Panc1 (cell line): ENCODE results near the gene LYPD6B. TPM values are rescaled to one million over a fixed set of nuclear protein-coding genes. Genes with fewer than 3 reads are reported as not detected.

ENCODE experiments used
- ATAC-seq: fragments of 200-7000 bp; cut with Tn5 transposase; 2 replicates; pipeline ENCODE4 v1.9.1; 2020; ENCODE audit warnings: mild to moderate bottlenecking, moderate library complexity
- BruUV-seq: library from RNA; stranded (reverse); fragments of 400-500 nt; replicated peaks from 2 replicates; lab custom pipeline; 2021; lab: Mats Ljungman, UMichigan
- CTCF ChIA-PET: fragments of 300-600 bp; sonication (Branson Sonifier 250); formaldehyde crosslinking; loops from one replicate; lab custom pipeline; 2022; ENCODE audit warnings: antibody characterized with exemption; lab: Charles Lee
- POLR2A ChIA-PET: fragments of 300-600 bp; sonication (Branson Sonifier 250); formaldehyde crosslinking; loops from one replicate; lab custom pipeline; 2022; ENCODE audit warnings: antibody characterized with exemption; lab: Charles Lee
- DNase-seq: peaks from one replicate; pipeline ENCODE4 v3.0.0-alpha.2; 2010; ENCODE audit warnings: low read depth, low spot score
- H3K27ac ChIP-seq: 2 replicates; pipeline ENCODE4 v1.5.1; 2011; ENCODE audit warnings: mild to moderate bottlenecking, low read length, inconsistent platforms
- H3K27me3 ChIP-seq: fragments of 200-500 bp; sonication (Bioruptor generic); 2 replicates; pipeline ENCODE4 v1.6.0; 2014; ENCODE audit warnings: low read length, inconsistent platforms; ENCODE audit not compliant: control insufficient read depth, insufficient read depth
- H3K36me3 ChIP-seq: fragments of 200-500 bp; sonication (Bioruptor generic); 2 replicates; pipeline ENCODE4 v1.5.1; 2014; ENCODE audit warnings: inconsistent platforms, mild to moderate bottlenecking, low read length, moderate library complexity; ENCODE audit not compliant: control insufficient read depth, insufficient read depth
- H3K4me1 ChIP-seq: 2 replicates; pipeline ENCODE4 v1.5.1; 2011; ENCODE audit warnings: inconsistent platforms, mild to moderate bottlenecking, low read length, moderate library complexity; ENCODE audit not compliant: control insufficient read depth, insufficient read depth
- H3K4me3 ChIP-seq, 2 experiments: 2 replicates each; pipeline ENCODE4 v1.5.1; 2011 to 2012; ENCODE audit warnings: low read depth in 2 of 2, low read length in 2 of 2, mild to moderate bottlenecking in 2 of 2, inconsistent platforms in 1 of 2, moderate library complexity in 1 of 2
- H3K9me3 ChIP-seq: fragments of 200-500 bp; sonication (Bioruptor generic); 2 replicates; pipeline ENCODE4 v1.5.1; 2014; ENCODE audit warnings: low read depth, mild to moderate bottlenecking, inconsistent platforms, low read length, moderate library complexity; ENCODE audit not compliant: control insufficient read depth, insufficient read depth
- POLR2AphosphoS5 ChIP-seq: IDR thresholded peaks from 2 replicates; pipeline ENCODE4 v1.6.1; 2012; ENCODE audit warnings: mild to moderate bottlenecking, low read depth, low read length, moderate library complexity
- SIN3A ChIP-seq: IDR thresholded peaks from 2 replicates; pipeline ENCODE4 v1.6.1; 2012; ENCODE audit warnings: low read depth, mild to moderate bottlenecking, low read length, moderate library complexity, borderline replicate concordance; ENCODE audit not compliant: insufficient read depth
- TCF7L2 ChIP-seq: IDR thresholded peaks from 2 replicates; pipeline ENCODE4 v1.6.1; 2011; ENCODE audit warnings: mild to moderate bottlenecking, low read depth, low read length, inconsistent platforms
- in situ Hi-C: cut with HindIII; loops from 2 replicates; pipeline ENCODE4 v1.10.0; 2016; ENCODE audit warnings: low sequenced_read_pairs, low pct_unique_long_range_greater_than_20kb
- intact Hi-C: fragments of 100-400 bp; cut with micrococcal nuclease; formaldehyde crosslinking; loops from one replicate; pipeline ENCODE4 v1.10.0; 2022; ENCODE audit not compliant: unreplicated experiment
- total RNA-seq: library from RNA; stranded (reverse); gene quantifications from one replicate; pipeline ENCODE4 v1.2.1, GENCODE V29; 2021; ENCODE audit not compliant: unreplicated experiment
- TF ChIP-seq, protein P1 (sequence below), 2 experiments: IDR thresholded peaks; 2 replicates each; pipeline ENCODE4 v1.6.1; 2011 to 2012; ENCODE audit warnings: low read depth in 2 of 2, control low read depth in 1 of 2, low read length in 1 of 2, mild to moderate bottlenecking in 1 of 2, moderate library complexity in 1 of 2; ENCODE audit not compliant: insufficient read depth in 1 of 2
- TF ChIP-seq, protein P2 (sequence below): fragments of 450-650 bp; IDR thresholded peaks from 2 replicates; pipeline ENCODE4 v1.5.1; 2017; ENCODE audit warnings: mild to moderate bottlenecking

LYPD6B gene
- total RNA-seq, 1 experiment from 2014 or later = 2.2 TPM

GRCh38 chr2:149178612-149179011 lies 140.1 kb downstream of the LYPD6B start:
- in situ Hi-C loops (no loop called here), intact Hi-C loops (no loop called here)
- POLR2A ChIA-PET = interaction anchor here (0.5 to 0.6 kb wide), 2 partner anchors 61 to 890 kb away, joined by 5 to 16 read pairs; no protein-coding TSS in a partner anchor
- Histone ChIP-seq H3K4me3 (no peak overlapping the region), H3K4me1 (no peaks in the 10 kb centered on the region), H3K36me3 (no peaks in the 10 kb centered on the region), H3K27ac (no peak overlapping the region), H3K27me3 (no peaks in the 10 kb centered on the region), H3K9me3 (no peaks in the 10 kb centered on the region)
- no TSS peak for BruUV-seq
- CTCF ChIA-PET = no interaction called here
- TF ChIP-seq TCF7L2 (no peak), POLR2AphosphoS5 (no peak), SIN3A (no peak)
- TF ChIP-seq, protein P1, sequence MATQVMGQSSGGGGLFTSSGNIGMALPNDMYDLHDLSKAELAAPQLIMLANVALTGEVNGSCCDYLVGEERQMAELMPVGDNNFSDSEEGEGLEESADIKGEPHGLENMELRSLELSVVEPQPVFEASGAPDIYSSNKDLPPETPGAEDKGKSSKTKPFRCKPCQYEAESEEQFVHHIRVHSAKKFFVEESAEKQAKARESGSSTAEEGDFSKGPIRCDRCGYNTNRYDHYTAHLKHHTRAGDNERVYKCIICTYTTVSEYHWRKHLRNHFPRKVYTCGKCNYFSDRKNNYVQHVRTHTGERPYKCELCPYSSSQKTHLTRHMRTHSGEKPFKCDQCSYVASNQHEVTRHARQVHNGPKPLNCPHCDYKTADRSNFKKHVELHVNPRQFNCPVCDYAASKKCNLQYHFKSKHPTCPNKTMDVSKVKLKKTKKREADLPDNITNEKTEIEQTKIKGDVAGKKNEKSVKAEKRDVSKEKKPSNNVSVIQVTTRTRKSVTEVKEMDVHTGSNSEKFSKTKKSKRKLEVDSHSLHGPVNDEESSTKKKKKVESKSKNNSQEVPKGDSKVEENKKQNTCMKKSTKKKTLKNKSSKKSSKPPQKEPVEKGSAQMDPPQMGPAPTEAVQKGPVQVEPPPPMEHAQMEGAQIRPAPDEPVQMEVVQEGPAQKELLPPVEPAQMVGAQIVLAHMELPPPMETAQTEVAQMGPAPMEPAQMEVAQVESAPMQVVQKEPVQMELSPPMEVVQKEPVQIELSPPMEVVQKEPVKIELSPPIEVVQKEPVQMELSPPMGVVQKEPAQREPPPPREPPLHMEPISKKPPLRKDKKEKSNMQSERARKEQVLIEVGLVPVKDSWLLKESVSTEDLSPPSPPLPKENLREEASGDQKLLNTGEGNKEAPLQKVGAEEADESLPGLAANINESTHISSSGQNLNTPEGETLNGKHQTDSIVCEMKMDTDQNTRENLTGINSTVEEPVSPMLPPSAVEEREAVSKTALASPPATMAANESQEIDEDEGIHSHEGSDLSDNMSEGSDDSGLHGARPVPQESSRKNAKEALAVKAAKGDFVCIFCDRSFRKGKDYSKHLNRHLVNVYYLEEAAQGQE (IDR thresholded peaks at IDR 0.05; ENCODE audit: insufficient read depth in 1 of 2, low read depth in 2 of 2, low read length in 1 of 2) = no peak
- TF ChIP-seq, protein P2, sequence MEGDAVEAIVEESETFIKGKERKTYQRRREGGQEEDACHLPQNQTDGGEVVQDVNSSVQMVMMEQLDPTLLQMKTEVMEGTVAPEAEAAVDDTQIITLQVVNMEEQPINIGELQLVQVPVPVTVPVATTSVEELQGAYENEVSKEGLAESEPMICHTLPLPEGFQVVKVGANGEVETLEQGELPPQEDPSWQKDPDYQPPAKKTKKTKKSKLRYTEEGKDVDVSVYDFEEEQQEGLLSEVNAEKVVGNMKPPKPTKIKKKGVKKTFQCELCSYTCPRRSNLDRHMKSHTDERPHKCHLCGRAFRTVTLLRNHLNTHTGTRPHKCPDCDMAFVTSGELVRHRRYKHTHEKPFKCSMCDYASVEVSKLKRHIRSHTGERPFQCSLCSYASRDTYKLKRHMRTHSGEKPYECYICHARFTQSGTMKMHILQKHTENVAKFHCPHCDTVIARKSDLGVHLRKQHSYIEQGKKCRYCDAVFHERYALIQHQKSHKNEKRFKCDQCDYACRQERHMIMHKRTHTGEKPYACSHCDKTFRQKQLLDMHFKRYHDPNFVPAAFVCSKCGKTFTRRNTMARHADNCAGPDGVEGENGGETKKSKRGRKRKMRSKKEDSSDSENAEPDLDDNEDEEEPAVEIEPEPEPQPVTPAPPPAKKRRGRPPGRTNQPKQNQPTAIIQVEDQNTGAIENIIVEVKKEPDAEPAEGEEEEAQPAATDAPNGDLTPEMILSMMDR = no peak
- DNase-seq (no peak), ATAC-seq (no peak)

GRCh38 chr2:149180226-149180875 lies 141.9 kb downstream of the LYPD6B start:
- H3K9me3 ChIP-seq = no peaks in the 10 kb centered on the region
- no peak overlapping the region for H3K4me3 ChIP-seq
- H3K27me3 ChIP-seq = no peaks in the 10 kb centered on the region
- POLR2A ChIA-PET = no interaction called here
- no peak overlapping the region for H3K27ac ChIP-seq
- no peaks in the 10 kb centered on the region for H3K36me3 ChIP-seq
- CTCF ChIA-PET = no interaction called here
- TF ChIP-seq SIN3A (no peak), TCF7L2 (no peak), POLR2AphosphoS5 (no peak)
- TF ChIP-seq, protein P1 (IDR thresholded peaks at IDR 0.05; ENCODE audit: insufficient read depth in 1 of 2, low read depth in 2 of 2, low read length in 1 of 2) = no peak
- TF ChIP-seq, protein P2 = no peak
- DNase-seq = no peak
- H3K4me1 ChIP-seq = no peaks in the 10 kb centered on the region
- ATAC-seq = no peak
- in situ Hi-C loops (no loop called here), intact Hi-C loops (no loop called here)
- BruUV-seq = no TSS peak
